AG04450 (cell line): ENCODE measurements around the gene ASB17. TPM values are rescaled to one million over a fixed set of nuclear protein-coding genes. Genes with fewer than 3 reads are reported as not detected.
A peak's percentile ranks its signal among the peaks of the same experiment; 100 is the strongest.

Source experiments
- CTCF ChIA-PET: fragments of 300-600, 350-600 bp; formaldehyde crosslinking; extraction: SDS; loops from one replicate; lab custom pipeline; 2022; ENCODE audit warnings: antibody characterized with exemption, inconsistent platforms; lab: Charles Lee
- POLR2A ChIA-PET: fragments of 350-600 bp; formaldehyde crosslinking; extraction: SDS; loops from one replicate; lab custom pipeline; 2021; ENCODE audit warnings: antibody characterized with exemption, inconsistent platforms; lab: Yijun Ruan, JAX
- DNase-seq: peaks from one replicate; pipeline ENCODE4 v3.0.0-alpha.2; 2011; ENCODE audit warnings: low read depth, low spot score
- H3K27ac ChIP-seq: one replicate; pipeline ENCODE4 v1.5.1; 2012; ENCODE audit warnings: low read depth, low read length, control low read depth
- H3K27me3 ChIP-seq: one replicate; pipeline ENCODE4 v1.6.0; 2012; ENCODE audit warnings: low read length; ENCODE audit not compliant: control insufficient read depth, insufficient read depth
- H3K4me3 ChIP-seq: 2 replicates; pipeline ENCODE4 v1.5.1; 2011; ENCODE audit warnings: mild to moderate bottlenecking, low read depth, low read length, control low read depth
- H3K9me3 ChIP-seq: 2 replicates; pipeline ENCODE4 v1.5.1; 2012; ENCODE audit warnings: low read length; ENCODE audit not compliant: control insufficient read depth, insufficient read depth
- CTCF ChIP-seq: IDR thresholded peaks from 2 replicates; pipeline ENCODE4 v1.5.1; 2011; ENCODE audit warnings: low read depth, low read length, control low read depth, inconsistent platforms
- polyA plus RNA-seq: library from polyadenylated mRNA; depleted of rRNA; stranded (reverse); fragments of >200 nt; gene quantifications from 2 replicates; pipeline ENCODE4 v1.2.3, GENCODE V29; 2011; rRNA removed

Gene ASB17
- polyA plus RNA-seq, 1 experiment, result not detected

DNA sequence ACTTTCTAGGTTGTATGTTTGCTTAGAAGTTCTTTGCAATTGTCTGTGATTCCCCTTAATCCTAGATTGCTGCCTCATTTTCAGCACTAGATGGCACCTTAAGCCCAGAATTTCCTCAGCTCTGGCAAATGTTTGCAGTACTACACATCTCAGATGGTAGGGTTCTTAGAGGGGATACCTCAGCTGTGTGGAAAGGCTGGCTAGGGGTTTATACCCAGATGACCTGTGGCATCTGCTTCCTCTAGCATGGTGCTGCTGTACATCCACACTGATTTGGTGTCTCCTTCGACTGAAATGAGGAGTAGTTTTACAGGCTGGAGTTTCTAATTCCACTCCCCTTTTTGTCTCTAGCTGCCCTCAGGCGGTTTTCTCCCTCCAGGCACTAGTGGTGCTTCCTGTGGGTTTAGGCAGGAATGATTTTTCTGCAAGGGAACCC lies 23.5 kb downstream of the ASB17 start:
- TF ChIP-seq CTCF, result peak; percentile 70
- Histone ChIP-seq H3K9me3 (no peaks in the 10 kb centered on the region), H3K4me3 (no peak overlapping the region), H3K27ac (no peak overlapping the region), H3K27me3 (no peaks in the 10 kb centered on the region)
- CTCF ChIA-PET, result interaction anchor here (0.8 to 1.5 kb wide), 8 partner anchors 10 to 1235 kb away, joined by 3 to 8 read pairs (median 5); no protein-coding TSS in a partner anchor
- POLR2A ChIA-PET, result interaction anchor here (0.7 kb wide), 1 partner anchor 245 kb away, joined by 4 read pairs; no protein-coding TSS in a partner anchor
- peak; percentile 11 for DNase-seq

DNA sequence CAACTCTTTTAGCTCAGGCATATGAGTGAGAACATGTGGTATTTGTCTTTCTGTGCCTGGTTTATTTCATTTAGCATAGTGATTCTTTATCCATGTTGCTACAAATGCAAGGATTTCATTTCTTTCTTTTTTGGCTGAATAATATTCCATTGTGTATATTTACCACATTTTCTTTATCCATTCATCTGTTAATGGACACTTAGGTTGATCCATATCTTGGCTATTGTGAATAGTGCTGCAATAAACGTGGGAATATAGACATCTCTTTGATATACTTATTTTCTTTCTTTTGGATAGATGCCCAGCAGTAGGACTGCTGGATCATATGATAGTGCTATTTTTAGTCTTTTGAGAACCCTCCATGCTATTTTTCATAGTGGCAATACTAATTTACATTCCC lies 30.8 kb downstream of the ASB17 start:
- Histone ChIP-seq H3K9me3 (no peaks in the 10 kb centered on the region), H3K27me3 (no peaks in the 10 kb centered on the region), H3K27ac (no peak overlapping the region), H3K4me3 (no peak overlapping the region)
- no peak for DNase-seq
- CTCF ChIA-PET, result interaction anchor here (0.5 to 0.6 kb wide), 2 partner anchors 12 to 269 kb away, joined by 3 to 8 read pairs; no protein-coding TSS in a partner anchor
- TF ChIP-seq CTCF, result no peak
- POLR2A ChIA-PET, result no interaction called here

GRCh38 chr1:75884437-75884836 lies 47.8 kb downstream of the ASB17 start:
- no peak for DNase-seq
- ChIA-PET POLR2A (no interaction called here), CTCF (no interaction called here)
- Histone ChIP-seq H3K27me3 (no peaks in the 10 kb centered on the region), H3K27ac (no peak overlapping the region), H3K4me3 (no peak overlapping the region), H3K9me3 (no peaks in the 10 kb centered on the region)
- TF ChIP-seq CTCF, result no peak

GRCh38 chr1:75879985-75880384 lies 52.2 kb downstream of the ASB17 start:
- Histone ChIP-seq H3K9me3 (no peaks in the 10 kb centered on the region), H3K4me3 (no peak overlapping the region), H3K27ac (no peak overlapping the region), H3K27me3 (no peaks in the 10 kb centered on the region)
- no peak for DNase-seq
- POLR2A ChIA-PET, result no interaction called here
- no peak for TF ChIP-seq CTCF
- CTCF ChIA-PET, result no interaction called here

DNA sequence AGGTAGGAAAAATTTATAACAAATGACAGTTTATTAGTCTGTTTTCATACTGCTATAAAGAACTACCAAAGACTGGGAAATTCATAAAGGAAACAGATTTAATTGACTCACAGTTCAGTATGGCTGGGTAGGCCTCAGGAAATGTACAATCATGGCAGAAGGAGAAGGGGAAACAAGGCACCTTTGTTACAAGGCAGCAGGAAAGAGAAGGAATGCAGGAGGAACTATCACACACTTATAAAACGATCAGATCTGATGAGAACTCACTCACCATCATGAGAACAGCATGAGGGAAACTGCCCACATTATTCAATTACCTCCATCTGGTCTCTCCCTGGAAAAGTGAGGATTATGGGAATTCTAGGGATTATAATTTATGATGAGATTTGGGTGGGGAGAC lies 61.3 kb downstream of the ASB17 start:
- POLR2A ChIA-PET, result no interaction called here
- Histone ChIP-seq H3K27ac (no peak overlapping the region), H3K9me3 (no peaks in the 10 kb centered on the region), H3K27me3 (no peaks in the 10 kb centered on the region), H3K4me3 (no peak overlapping the region)
- TF ChIP-seq CTCF, result no peak
- CTCF ChIA-PET, result no interaction called here
- no peak for DNase-seq

Other genes with a start within 250 kb of the ASB17 start
- gene ACADM, start 207.7 kb downstream of the ASB17 start, polyA plus RNA-seq, result 27.8 and 43.2 TPM in 2 replicates
- 88.9 and 122 TPM in 2 replicates for gene RABGGTB, start 146.1 kb downstream of the ASB17 start, polyA plus RNA-seq
- gene MSH4, start 135.5 kb downstream of the ASB17 start, polyA plus RNA-seq, result 0.04 TPM in 2 replicates
- gene ST6GALNAC3, start 142.3 kb upstream of the ASB17 start, polyA plus RNA-seq, result 1.9 and 2.1 TPM in 2 replicates